HG03342 (cell line): ENCODE data around the gene SPECC1L.
"Not testable (repeated sequence)": the region's sequence is repeated elsewhere in the genome, so short reads cannot be mapped to it uniquely, and the experiment has no call there.

Source experiments
- ATAC-seq: cut with Tn5 transposase; IDR thresholded peaks from one replicate; pipeline ENCODE4 v1.9.1; 2021; ENCODE audit warnings: mild to moderate bottlenecking, moderate library complexity; ENCODE audit not compliant: unreplicated experiment

Gene SPECC1L

DNA sequence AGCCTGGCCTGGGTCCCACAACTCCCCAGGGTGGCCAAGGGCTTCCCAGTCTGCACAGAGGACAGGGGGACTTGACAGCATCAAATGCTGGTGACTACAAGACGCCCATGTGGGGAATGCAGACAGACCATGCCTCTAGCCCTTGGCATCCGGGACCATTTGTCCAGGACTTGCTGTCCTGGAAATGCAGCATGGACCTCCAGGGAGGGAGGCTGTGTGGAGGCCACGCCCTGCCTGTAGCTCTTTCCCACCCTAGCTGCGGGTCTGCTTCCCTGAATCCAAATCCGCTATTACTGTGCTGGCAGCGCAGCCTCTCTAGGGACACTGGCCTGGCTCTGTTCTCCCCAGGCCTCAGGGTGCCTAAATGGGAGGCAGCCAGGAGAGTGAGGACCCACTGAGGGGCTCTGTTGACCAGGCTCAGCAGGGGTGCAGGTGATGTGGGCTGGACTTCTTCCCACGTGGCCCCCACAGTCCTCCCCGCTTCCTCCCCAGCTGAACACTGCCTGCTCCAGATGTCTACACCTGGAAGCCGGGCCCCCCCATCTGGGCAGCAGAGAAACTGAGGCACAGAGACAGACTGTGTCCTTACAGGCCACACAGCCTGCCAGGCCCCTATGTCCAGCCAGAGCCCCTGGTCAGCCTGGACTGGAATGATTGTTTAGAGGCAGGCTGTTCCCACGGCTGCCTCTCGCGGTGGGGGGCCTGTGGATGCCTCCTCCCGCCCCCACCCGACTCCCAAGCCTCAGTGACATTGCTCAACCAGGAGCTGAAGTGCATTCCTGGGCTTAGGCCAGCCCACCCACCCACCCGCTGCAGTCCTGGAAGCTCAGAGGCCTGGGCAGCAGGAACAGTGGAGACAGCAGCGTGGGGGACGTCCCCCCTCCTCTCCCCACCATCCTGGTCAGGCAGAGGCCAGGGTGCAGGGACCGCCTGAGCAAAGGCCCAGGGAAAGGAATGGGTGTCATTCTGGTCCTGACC lies 24.8 kb upstream of the SPECC1L start:
- not testable (repeated sequence) for ATAC-seq

DNA sequence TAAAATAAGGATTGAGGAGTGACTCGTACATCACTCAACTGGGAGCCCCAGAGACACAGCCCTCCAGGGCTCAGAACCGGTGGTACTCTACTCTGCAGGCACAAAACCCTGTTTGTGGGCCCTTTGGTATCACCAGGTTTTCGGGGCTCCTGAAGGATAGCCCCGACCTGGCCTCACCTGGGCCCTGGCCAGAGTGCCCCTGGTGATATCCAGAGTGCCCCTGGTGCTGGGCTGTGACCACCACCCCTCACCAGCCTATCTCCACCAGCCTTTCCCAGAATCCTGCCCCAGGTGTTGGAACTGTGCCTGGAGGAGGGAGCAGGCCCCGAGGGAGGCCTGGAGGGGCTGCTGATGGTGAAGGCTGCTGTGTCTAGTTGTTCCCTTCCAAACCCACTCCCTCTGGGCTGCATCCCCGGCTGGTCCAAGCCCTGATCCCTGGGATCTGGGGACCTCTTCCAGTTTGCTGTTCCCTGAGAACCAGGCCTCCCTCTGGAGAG lies 23.6 kb upstream of the SPECC1L start:
- no peak for ATAC-seq

DNA sequence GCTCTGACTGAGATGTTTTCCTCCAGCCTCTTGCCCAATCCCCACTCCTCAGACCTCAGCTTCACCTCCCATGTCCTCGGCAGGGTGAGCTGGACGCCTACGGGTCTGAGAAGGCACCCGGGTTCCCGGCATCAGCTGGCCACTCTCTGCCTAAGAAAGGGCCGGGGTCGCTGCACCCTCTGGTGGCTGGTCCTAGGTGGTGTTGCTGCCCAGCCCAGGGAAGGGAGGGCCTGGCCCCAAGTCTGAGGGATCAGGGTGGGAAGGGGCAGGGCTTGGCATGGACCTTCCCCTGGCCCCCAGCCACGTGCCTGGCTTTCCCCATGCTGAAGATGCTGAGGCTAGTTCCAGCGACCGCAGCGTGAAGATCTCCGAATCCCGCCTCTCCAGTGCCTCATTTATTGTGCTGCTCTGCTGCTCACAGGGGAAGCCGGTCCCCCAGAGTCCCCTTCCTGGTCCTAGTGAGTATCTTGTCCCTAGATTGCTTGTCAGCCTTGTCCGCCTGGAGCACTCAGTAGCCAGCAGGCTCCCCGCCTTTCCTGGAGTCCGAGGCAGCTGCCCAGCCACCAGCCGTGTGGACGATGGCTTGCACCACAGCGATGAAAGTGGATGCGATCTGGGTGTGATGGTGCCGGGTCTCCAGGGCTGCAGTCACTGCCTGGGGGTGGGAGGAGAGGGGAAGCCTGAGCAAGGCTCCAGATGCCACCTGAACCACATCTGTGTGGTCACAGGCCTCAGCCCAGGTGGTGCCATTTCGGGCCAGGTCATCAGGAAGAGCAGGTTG lies 22.9 kb upstream of the SPECC1L start:
- ATAC-seq = no peak

DNA sequence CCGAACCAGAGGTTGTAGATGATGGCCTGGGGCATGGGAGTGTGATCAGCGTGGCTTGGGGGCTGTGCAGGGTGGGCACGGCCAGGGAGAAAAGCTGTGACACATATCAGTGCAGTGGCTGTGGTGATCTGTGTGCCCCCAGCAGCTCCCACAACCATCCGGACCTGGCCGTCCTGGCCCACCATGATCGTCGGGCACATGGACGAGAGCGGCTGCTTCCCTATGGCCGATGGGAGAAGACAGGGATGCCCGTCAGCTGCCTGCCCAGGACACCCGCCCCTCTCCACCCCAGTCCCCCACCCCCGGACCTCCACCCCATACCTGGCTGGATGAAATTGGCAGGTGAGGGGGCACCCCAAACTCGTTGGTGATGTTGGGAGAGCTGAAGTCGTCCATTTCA lies 22.0 kb upstream of the SPECC1L start:
- ATAC-seq = not testable (repeated sequence)

DNA sequence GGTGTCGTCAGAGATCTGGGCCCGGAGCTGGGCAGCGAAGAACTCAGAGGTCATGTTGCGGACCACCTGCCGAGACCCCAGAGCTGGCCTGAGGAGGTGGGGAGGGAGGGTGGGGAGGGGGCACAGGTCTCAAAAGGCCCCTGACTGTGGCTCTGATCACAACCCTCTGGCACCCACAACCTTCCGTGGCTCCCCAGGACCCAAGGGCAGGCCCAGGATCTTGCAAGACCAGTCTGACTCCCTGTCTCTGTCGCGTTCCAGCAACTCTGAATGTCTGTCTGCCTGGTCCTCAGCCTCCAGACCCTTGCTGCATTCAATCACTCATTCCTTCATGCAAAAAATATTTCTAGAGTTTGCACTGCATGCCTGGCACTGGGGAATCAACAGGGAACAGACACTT lies 21.2 kb upstream of the SPECC1L start:
- ATAC-seq = not testable (repeated sequence)

DNA sequence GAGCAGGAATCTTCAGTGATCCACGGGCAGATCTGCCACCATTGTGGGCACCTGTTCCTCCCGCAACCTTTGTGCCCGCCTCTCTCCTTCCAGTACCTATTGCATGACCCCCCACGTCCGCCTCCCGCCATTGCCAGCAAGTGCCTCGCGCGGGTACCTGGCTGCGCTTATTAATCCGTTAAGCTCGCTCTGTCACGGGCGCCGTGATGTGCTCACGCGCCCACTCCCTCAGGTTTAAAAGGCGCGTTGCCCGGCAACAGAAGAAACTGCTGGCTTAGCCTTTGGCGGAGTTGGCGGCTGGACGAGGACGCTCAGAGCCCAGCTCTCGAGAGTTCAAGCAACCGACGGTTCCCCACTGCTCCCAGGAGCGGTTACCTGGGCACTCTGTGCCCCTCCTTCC lies 19.3 kb upstream of the SPECC1L start:
- ATAC-seq = not testable (repeated sequence)

DNA sequence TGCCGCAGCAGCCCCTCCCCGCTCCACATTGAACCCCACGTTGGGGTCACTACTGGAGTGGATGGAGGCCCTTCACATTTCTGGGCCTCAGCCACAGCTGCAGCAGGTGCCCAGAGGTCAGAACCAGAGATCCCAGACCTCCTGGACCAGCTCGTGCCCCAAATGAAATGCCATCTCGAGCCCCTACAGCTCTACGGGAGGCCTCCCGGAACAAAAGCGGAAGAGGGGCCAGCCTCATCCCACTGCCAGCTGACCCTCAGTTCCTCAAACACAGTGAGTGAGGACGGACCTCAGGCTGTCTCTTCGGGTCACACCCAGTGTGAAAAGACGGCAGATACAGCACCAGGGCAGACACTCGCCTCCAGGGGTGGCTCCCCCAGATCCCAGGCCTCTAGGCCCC lies 17.5 kb upstream of the SPECC1L start:
- not testable (repeated sequence) for ATAC-seq

DNA sequence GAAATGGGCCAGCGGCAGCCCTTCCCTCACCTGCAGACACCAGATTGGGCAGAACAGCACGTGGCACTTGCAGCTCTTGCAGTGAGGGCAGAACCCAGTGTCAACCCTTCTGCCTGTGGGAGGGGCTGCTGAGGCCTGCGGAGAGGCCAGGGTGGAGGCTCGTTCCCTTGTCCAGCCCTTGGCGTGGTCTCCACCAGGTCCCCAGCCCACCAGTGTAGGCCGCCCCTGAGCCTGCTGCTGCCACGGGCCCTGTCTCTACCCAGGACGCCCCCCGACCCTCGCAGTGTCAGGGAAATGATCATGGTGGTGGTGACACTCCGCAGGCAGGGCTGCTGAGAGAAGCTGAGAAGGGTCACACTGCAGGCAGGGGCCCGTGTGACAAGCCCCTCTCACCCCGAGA lies 14.5 kb upstream of the SPECC1L start:
- not testable (repeated sequence) for ATAC-seq

DNA sequence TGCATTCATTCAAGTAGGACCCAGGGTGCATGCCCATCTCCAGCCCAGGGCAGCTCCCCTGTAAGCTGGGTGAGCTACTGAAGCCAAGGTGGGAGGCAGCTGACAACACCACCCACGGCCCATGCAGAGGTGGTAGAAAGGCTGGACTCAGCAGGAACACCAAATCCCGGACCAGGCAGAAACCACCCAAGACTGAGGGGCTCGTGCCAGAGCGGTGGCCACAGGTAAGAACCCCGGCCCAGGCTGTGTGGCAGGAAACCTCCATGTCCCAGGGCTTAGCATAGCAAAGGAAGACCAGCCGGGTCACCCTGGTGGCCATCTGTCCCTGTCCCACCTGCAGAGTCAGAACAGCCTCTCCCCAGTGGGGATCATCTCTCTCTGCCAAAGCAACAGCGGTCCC lies 13.9 kb upstream of the SPECC1L start:
- not testable (repeated sequence) for ATAC-seq

DNA sequence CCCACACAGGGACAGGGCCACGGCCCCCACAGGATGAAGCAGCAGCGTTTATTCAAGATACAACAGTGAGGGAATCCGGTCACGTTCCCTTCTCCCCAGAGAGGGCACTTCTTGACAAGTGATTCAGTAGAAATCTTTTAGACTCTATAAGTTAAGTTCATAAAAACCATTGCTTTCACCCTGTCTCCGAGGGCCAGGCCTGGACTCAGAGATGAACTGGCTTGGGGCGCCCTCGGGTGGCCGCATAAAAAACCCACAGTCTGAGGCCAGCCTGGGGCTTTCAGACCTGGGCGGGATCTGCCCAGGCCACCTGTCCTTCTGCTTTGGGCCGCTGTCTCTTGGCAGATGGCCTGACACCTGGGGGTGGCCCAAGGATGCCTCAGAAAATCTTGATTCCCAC lies 11.2 kb upstream of the SPECC1L start:
- not testable (repeated sequence) for ATAC-seq

DNA sequence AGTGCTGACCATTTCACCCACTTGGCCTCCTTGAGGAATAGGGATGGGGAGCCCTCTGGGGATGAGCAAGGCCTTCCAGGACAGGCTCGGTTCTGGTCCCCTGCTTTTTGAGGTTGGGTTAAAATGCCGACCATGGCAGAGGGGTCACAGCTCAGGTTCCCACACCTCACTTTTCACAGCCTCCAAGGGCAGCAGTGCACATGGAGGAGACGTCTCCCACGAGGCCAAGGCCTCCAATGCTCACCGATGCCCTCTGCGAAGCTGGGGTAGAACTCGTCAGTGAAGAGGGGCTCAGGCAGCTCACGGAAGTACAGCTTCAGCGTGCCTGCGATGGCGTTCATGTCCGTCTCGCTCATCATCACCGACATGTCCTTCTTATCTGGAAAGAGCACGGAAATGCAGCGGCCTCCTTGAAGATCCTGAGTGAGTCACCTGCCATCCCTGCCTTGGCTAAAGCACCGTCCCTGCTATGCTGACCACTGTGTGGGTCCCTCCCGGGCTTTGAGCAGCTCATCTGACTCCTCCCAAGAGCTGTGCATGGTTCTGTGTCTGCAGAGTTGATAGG lies 8.4 kb upstream of the SPECC1L start:
- not testable (repeated sequence) for ATAC-seq

DNA sequence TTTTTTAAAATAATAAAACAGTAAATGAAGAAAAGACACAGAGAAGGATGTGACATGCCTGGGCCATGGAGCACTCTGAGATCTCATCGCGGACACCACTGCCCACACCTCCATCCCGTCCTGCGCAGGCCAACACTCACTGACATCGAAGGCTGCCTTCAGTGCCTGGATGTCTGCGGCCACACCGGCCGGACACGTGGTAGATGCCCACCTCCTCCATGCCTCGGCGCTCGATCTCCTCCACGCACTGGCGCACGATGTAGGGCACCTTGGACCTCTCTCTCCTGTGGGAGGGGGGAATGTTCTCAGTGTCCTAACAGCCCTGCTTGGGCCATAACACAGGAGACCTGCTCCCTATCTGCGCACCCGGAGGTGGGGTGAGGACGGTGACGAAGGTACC lies 7.2 kb upstream of the SPECC1L start:
- ATAC-seq = not testable (repeated sequence)

DNA sequence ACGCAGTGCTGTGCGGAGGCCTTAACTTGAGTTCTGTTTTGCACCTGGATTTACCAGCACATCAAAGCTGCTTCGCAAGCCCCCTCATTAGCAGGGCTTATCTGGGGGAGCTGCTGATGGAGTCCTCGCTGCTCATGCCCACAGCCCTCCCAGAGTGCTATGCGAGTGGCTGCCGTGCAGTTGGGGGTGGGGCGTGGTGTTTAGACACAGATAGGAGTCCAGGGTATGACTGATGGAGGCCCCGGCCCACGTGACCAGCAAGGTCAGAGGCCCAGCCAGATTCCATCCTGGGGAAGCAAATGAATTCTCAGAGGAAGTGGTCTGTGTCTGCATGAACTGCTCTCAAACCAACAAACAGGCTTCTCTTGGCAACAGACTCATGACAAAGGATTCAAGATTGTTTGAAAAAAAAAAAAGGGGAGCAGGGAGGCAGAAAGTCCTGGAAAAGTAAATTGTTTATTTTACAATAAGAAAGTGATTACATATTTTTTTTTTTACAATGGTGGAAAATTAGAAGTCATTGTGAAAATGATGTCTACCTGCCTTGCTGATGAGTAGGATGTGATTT lies 6.2 kb upstream of the SPECC1L start:
- ATAC-seq = not testable (repeated sequence)

DNA sequence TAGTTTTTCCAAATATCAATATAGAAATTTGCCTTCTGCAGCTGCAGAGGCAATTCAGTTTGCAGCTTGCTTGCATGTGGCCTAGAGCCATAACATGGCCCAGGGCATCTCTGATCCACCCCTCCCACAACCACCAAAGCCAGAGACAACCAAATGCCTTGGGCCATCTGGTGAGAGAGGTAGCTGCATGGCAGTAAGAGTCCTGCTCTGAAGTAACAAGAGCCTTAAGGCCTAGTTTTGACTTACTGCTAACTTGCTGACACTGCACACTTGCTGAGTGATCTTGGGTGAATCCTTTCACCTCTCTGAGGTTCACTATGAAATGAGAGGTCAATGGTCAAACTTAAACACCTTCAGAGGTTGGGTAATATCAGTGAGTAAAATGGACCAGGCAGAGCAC lies 4.9 kb upstream of the SPECC1L start:
- no peak for ATAC-seq

DNA sequence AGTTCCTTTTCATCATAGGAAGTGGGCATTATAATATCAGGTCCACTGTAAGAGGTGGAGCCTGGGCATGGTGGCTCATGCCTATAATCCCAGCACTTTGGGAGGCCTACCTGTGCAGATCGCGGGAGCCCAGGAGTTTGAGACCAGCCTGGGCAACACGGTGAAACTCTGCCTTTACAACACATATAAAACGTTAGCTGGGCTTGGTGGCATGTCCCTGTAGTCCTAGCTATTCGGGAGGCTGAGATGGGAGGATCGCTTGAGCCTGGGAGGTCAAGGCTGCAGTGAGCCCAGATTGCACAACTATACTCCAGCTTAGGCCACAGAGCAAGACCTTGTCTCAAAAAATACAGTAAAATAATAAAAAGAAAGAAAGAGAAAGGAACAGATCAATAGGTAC lies 4.1 kb upstream of the SPECC1L start:
- ATAC-seq = not testable (repeated sequence)

DNA sequence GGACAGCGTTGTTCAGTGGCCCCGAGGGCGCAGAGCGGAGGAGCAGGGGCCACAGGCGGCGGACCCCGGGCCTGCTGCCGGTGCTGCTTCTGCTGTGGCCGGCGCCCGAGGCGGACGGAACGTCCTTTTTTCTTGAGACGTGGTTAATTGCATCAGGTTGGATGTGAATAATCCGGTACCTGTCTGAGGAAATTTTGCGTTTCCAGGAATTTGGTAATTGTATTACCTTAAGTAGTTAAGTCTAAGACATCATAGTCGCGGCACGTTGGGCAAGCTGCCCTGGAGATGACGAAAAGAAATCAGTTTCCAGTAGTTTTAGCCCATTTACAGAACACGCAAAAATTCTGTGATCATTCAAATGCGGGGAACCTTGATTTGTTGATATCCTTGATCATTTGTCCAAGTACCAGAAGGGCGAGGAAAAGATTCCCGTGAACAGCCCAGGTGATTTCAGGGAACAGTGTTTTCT lies 789 bp downstream of the SPECC1L start:
- ATAC-seq = no peak

DNA sequence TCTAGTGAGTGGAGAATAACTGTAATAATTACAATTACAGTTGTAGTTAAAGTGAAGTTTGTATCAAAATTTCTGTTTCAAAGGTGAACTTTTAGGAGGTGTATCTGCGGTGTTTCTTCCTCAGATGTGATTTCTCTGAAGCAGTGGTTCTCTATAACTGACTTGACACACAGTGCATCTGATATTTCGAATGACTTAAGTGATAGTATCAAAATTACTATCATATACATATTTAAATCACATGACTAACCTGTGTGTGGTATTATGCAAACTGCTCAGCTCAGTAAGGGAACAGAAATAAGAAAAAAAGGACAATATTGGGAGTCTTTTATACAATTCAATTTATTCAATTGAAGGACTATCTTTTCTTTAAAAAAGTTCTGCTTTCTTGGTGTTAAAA lies 2.4 kb downstream of the SPECC1L start:
- not testable (repeated sequence) for ATAC-seq

DNA sequence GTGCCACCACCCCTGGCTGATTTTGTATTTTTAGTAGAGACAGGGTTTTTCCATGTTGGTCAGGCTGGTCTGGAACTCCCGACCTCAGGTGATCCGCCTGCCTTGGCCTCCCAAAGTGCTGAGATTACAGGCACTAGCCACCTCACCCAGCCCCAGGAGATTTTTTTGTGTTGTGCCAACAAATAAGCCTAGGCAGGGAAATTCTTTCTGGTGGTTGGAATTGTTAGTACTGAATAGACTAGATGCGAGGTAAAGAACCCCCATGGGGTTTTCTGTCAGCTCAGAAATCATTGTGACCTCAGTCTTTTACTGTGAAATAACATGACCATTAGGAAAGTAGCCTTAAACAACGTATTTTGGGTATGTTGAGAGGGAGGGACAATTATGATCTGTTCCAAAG lies 3.3 kb downstream of the SPECC1L start:
- not testable (repeated sequence) for ATAC-seq

DNA sequence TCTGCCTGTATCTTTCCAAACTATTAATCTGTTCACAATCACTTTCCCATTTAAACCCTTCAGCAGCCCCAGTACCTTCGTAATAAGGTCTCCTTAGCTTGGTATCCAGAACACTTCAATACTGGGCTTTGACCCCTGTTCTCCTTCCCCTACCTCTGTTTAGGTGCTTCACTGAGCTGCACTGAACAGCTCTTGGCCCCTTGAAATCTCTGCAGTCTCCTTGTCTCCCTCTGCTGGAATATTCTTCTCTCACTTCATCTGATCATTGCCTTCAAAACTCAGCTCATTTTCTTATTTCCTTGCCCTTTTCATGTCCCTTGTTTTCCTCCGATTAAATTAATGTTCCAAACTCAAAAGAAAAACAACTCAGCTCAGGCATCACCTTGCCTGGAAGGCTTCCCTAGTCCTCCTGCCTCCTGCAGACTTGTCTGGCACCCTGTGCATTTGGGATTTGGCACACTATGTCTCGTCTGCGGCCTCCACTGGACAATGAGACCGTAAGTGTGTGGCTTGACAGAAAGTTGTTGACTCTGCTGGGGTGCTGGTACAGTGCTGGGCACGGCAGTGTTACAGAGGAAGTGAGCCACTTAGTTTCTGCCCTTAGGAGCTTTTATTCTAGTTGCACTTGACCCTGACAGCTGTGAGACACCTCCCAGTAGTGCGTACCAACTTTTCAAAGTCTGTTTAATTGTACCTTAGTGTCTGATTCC lies 4.2 kb downstream of the SPECC1L start:
- not testable (repeated sequence) for ATAC-seq

DNA sequence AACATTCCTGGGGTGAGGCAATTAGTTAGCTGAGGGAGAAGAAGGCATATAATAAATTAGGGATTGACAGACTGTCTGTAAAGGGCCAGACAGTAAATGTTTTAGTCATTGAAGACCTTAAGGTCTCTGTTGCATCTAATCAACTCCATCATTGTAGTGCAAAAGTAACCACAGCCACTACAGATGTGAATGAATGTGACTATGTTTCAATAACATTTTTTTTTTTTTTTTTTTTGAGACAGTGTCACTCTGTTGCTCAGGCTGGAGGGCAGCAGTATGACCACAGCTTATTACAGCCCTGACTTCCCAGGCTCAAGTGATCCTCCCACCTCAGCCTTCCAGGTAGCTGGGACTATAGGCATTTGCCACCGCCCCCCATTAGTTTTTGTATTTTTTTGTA lies 9.7 kb downstream of the SPECC1L start:
- not testable (repeated sequence) for ATAC-seq
